ENCODE data around the gene FAM163B.
"Not testable (repeated sequence)": the region's sequence is repeated elsewhere in the genome, so short reads cannot be mapped to it uniquely, and the experiment has no call there.

Gene FAM163B

GRCh38 chr9:133639613-133640012 is 30.4 kb upstream of the FAM163B start:
- no peak for DNase-seq

- DNase-seq, result no peak
These were observed 29.5 kb upstream of the FAM163B start for GRCh38 chr9:133638711-133639110.

- DNase-seq, result no peak
These were observed 28.9 kb upstream of the FAM163B start for GRCh38 chr9:133638076-133638475.

DNA sequence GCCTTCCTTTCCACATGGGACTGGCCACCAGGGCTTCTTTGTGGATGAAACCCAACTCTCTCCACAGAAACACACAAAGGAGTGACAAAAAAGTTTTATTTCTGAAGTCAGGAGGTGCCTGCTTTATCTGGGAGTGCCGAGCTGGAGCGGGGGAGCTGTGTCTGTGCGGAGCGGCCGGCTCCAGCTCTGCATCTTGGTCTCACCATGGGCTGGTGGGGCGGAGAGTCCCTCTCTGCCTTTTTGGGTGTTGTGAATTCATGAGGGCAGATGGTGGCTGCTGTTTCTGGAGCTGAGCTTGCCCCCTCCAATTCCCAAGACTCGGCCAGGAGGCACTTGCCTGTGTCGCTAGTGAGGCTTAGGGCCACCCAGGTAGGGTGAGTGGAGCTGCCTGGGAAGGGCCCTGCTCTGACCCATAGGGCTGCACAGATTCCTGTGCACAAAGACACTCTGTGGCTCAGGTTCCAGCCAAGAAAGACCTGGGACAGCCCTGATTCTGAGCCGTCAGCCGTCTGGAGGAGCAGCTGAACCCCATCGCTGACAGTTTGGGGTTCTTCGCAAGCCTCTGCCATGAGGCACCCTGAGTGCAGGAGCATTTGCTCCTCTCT is 28.4 kb upstream of the FAM163B start:
- DNase-seq, result no peak

GRCh38 chr9:133636902-133637301 is 27.7 kb upstream of the FAM163B start:
- DNase-seq, result no peak

- no peak for DNase-seq
These were observed 26.6 kb upstream of the FAM163B start, which contains the start of gene DBH for GRCh38 chr9:133635533-133636531. TSS of gene DBH (plus strand) at chr9:133636363. CDS start at chr9:133636372, 9 bp downstream.

- DNase-seq, result no peak
These were observed 25.9 kb upstream of the FAM163B start for GRCh38 chr9:133635098-133635497.

DNA sequence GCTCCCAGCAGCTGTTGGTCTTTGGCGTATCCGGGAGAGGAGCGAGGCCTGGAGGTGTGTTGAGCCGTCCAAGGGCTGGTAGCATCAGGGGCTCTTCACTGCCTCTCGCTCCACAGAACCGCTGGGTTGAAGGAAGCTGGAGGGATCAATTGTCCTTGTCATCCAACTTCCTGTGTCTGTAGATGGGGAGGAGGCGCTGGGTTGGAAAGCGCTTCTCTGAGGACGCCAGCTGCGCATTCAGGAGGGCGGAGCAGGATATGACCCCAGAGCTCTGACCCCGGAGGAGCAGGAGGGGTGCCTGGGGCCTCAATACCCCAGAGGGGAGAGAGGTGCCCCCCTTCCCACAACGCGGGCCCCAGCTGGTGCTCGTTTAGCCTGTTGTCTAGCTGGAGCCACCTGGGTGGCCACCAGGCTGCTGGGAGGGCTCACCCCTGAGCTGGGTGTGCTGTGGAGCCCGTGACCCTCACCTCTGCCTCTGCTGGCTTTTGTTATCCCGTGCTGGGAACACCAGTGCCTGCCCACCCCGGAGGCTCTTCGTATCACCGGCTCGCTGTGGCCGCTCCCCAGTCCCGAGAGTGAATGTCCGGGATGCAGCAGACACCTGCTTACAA is 25.0 kb upstream of the FAM163B start:
- DNase-seq, result no peak

- no peak for DNase-seq
These were observed 24.5 kb upstream of the FAM163B start for GRCh38 chr9:133633681-133634080.

- DNase-seq, result no peak
These were observed 23.9 kb upstream of the FAM163B start for GRCh38 chr9:133632806-133633680.

- no peak for DNase-seq
These were observed 21.9 kb upstream of the FAM163B start for GRCh38 chr9:133631111-133631510.

- DNase-seq, result no peak
These were observed 20.3 kb upstream of the FAM163B start for GRCh38 chr9:133629221-133630110.

- no peak for DNase-seq
These were observed 19.6 kb upstream of the FAM163B start for GRCh38 chr9:133628766-133629165.

GRCh38 chr9:133627341-133627740 is 18.2 kb upstream of the FAM163B start:
- no peak for DNase-seq

DNA sequence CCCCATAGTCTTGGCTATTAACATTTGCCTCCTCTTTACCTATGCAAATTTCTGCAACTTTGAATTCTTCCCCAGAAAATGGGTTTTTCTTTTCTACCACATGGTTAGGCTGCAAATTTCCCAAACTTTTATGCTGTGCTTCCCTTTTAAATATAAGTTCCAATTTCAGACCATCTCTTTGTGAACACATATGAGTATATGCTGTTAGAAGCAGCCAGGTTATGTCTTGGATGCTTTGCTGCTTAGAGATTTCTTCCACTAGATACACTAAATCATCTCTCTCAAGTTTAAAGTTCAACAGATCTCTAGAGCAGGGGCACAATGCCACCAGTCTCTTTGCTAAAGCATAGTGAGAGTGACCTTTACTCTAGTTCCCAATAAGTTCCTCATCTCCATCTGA is 16.8 kb upstream of the FAM163B start:
- DNase-seq, result not testable (repeated sequence)

GRCh38 chr9:133622555-133622954 is 13.4 kb upstream of the FAM163B start:
- no peak for DNase-seq

DNA sequence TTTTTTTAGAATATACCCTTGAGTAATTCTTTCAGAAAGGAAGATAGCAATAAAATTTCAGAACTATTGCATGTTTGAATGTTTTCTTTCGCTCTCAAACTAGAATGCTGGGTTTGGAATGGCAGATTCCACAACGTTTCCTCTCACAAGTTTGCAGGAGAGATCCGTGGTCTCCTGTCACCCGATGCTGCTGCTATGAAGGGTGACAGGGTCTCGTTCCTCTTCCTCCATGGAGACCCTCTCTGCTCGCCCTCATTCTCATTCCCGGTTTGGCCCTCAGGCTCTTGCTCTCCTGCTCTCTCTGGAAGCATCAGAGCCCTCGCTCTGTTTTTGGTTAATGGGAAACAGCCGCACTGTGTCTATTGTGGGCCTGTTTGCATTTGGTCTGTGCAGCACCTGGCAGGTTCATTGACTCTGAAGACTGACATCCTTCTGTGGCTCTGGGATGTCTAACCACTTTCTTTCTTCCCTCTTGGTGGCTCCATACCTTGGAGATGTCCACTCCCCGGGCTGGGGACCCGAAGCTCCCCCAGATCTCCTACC is 12.6 kb upstream of the FAM163B start:
- DNase-seq, result no peak

GRCh38 chr9:133619791-133620190 is 10.6 kb upstream of the FAM163B start:
- DNase-seq, result peak; percentile 62 to 68

DNA sequence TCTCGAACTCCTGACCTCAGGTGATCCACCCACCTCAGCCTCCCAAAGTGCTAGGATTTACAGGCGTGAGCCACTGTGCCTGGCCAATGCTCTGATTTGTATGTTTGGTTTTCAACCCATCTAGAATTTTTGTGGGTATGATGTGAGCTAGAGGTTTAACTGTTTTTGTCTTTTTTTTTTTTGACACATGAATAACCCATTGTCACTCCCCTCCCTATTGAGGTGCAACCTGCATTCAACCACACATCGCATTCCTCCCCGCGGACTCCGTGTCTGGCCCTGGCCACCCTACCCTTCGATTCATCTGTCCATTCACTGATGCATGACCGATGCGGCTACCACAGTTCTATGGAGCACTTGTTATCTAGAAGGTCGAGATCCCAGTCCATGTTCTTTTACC is 9.5 kb upstream of the FAM163B start:
- no peak for DNase-seq

- DNase-seq, result no peak
These were observed 7.6 kb upstream of the FAM163B start for GRCh38 chr9:133616643-133617405.

All from activated CD4-positive, alpha-beta T cell treated with anti-CD3 and anti-CD28 coated beads for 4 hours (primary cell).